PFSK-1 (cell line): ENCODE data around the gene SPEF1.

ENCODE experiments used
- FOXP2 ChIP-seq: optimal IDR thresholded peaks from 2 replicates; pipeline ENCODE3; 2011; ENCODE audit warnings: borderline replicate concordance, control low read depth, inconsistent platforms; ENCODE audit not compliant: insufficient read depth; ENCODE audit errors: extremely low read length, extremely low read depth
- POLR2AphosphoS5 ChIP-seq: IDR thresholded peaks from 2 replicates; pipeline ENCODE4 v1.6.1; 2012; ENCODE audit warnings: low read depth, mild to moderate bottlenecking, control low read depth, low read length, moderate library complexity
- SIN3A ChIP-seq: IDR thresholded peaks from 2 replicates; pipeline ENCODE4 v1.6.1; 2012; ENCODE audit warnings: mild to moderate bottlenecking, low read length, moderate library complexity, borderline replicate concordance; ENCODE audit not compliant: insufficient read depth
- TAF1 ChIP-seq: IDR thresholded peaks from 2 replicates; pipeline ENCODE4 v1.6.1; 2012; ENCODE audit warnings: low read length, control low read depth, borderline replicate concordance; ENCODE audit not compliant: insufficient read depth
- TF ChIP-seq, protein P1 (sequence below), 2 experiments: IDR thresholded peaks; 2 replicates each; pipeline versions ENCODE4 v1.6.1 to v1.8.0; 2011 to 2012; ENCODE audit warnings: low read depth in 2 of 2, low read length in 2 of 2, control low read depth in 1 of 2, inconsistent platforms in 1 of 2, mild to moderate bottlenecking in 1 of 2, moderate library complexity in 1 of 2; ENCODE audit not compliant: insufficient read depth in 1 of 2

SPEF1 gene

DNA sequence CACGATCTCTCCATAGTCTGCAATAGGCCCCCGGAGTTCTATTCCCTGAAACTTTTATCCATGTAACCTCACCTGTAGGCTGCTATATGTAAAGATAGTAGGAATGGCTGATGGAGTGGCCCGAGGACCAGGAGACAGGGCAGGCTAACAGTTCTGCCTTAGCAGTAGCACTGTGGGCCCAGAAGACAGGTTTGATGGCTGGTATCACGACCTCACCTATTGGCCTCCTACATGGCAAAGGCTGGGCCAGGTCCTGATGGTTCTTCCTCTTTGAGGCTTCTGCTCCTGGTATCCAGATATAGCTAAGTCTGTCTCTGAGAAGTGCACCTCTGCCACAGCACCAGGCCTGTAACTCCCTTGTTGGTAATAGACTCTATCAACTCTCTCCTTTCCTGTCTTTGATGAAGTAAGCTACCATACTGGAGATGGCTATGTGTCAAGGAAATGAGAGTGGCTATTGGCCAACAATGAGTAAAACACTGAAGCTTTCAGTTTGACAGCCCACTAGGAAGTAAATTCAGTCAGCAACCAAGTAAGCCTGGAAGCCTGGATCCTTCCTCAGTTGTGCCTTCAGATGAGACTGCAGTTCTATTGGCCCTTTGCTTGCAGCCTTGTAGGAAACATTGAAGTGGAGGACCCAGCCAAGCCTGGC lies 5.7 kb downstream of the SPEF1 start:
- no peak for TF ChIP-seq POLR2AphosphoS5
- TF ChIP-seq TAF1: no peak
- TF ChIP-seq SIN3A: no peak

DNA sequence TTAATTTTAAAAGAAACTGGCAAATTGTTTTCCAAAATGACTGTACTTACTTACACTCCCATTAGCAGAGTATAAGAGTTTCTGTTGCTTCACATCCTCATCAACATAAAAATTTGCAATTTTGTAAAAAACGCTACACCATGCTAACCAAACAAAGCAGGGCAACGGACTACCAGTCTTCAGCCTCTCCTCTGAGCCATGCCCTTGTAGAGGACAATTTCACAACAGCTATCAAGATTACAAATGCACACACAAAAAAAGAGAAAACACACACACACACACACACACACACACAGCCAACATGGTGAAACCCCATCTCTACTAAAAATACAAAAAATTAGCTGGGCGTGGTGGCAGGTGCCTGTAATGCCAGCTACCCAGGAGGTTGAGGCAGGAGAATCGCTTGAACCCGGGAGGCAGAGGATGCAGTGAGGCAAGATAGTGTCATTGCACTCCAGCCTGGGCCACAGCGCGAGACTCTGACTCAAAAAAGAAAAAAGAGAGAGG lies 9.6 kb downstream of the SPEF1 start:
- TF ChIP-seq TAF1 (no peak), FOXP2 (no peak), POLR2AphosphoS5 (no peak), SIN3A (no peak)
- TF ChIP-seq, protein P1, sequence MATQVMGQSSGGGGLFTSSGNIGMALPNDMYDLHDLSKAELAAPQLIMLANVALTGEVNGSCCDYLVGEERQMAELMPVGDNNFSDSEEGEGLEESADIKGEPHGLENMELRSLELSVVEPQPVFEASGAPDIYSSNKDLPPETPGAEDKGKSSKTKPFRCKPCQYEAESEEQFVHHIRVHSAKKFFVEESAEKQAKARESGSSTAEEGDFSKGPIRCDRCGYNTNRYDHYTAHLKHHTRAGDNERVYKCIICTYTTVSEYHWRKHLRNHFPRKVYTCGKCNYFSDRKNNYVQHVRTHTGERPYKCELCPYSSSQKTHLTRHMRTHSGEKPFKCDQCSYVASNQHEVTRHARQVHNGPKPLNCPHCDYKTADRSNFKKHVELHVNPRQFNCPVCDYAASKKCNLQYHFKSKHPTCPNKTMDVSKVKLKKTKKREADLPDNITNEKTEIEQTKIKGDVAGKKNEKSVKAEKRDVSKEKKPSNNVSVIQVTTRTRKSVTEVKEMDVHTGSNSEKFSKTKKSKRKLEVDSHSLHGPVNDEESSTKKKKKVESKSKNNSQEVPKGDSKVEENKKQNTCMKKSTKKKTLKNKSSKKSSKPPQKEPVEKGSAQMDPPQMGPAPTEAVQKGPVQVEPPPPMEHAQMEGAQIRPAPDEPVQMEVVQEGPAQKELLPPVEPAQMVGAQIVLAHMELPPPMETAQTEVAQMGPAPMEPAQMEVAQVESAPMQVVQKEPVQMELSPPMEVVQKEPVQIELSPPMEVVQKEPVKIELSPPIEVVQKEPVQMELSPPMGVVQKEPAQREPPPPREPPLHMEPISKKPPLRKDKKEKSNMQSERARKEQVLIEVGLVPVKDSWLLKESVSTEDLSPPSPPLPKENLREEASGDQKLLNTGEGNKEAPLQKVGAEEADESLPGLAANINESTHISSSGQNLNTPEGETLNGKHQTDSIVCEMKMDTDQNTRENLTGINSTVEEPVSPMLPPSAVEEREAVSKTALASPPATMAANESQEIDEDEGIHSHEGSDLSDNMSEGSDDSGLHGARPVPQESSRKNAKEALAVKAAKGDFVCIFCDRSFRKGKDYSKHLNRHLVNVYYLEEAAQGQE (IDR thresholded peaks at IDR 0.05; ENCODE audit: insufficient read depth in 1 of 2, low read depth in 2 of 2, low read length in 2 of 2): no peak

DNA sequence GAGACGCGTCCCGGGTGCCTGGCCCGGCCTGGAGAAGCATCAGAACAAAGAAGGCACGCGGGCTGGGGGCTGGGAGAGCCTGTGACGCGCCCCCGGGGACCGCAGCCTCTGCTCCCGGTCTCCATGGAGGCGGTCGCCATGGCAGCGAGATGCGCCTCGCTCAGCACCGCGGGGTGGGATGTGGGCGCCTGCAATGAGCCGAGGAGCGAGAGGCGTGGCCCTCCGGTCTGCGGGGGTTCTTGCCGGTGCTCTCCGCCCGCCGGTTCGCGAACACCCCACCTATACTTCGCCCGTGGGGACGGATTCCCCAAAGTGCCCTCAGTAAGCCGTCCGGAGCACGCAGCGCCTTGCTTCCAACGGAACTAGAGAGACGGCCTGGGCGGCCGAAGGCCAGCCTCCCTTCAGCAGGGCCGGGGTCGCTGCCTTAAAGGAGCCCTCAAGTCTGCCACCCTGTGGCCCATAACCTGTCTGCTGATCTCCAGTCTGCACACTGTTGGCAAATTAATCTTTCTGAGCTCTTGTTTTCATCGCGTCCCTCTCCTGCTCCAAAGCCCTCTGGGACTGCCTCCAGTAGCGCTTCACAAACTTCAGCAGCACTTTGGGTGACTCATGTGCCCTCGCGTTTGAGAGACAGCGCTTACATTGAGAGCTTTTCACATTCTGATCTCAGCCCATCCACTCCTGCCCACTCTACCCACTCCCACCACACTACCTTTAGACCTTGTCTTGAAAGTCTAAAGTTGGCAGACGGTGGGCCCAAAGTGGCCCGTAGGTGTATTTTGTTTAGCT lies 12.7 kb downstream of the SPEF1 start:
- TF ChIP-seq SIN3A (no peak), TAF1 (no peak), FOXP2 (no peak), POLR2AphosphoS5 (no peak; the same call in 1 of the 2 replicates)
- TF ChIP-seq, protein P1 (IDR thresholded peaks at IDR 0.05; ENCODE audit: insufficient read depth in 1 of 2, low read depth in 2 of 2, low read length in 2 of 2): no peak

DNA sequence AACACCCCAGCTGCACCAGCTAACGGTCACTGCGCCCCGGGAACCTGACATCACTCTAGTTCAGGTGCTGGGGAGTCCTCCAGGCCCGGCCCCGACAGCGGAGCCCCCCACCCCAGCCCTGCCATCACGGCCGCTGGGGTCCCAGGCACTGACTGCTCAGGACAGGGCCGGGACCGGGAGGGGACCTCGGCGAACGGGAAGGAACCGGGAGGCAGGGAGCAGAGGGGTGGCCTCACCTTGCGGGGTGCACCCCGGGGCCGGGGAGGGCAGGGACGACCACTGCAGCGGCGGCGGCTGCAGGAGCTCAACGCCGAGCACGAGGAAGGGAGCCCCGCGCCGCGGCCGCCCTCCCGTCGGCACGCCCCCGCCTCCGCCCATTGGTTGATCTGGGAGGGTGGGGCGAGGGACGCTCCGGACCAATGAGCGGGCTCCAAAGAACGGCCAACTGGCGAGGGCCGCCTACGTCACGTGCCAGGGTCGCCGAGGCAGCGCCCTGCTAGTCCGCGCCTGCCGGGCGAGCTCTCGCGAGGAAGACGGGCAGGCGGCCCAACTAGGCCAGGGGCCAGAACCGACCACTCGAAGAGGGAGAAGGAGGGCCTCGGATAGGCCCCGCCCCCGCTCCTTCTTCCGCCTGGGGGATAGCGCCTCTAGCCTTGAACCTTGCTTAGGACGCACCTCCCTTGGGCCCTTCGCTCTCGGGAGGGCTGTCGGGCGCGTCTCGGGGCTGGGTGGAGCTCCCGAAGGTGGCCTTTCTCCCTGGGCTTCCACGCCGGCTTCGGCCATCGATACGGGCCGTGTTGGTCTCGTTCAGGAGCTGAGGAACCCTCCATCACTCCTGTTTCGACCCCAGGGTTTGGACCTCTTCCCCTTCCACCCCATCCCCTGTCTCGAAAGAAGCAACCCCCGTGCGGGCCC lies 13.6 kb downstream of the SPEF1 start, which contains the start of gene ADISSP:
Gene ADISSP, minus strand, starts transcription at position 327 of the 915 bp plus-strand sequence. CDS start 7,653 bp downstream, outside the sequence.
- TF ChIP-seq TAF1 (peak; percentile 55; the same call in 1 of the 2 replicates), POLR2AphosphoS5 (peak; percentile 77), SIN3A (peak; percentile 86; the same call in 1 of the 2 replicates)
- TF ChIP-seq, protein P1 (IDR thresholded peaks at IDR 0.05; ENCODE audit: insufficient read depth in 1 of 2, low read depth in 2 of 2, low read length in 2 of 2): no peak

DNA sequence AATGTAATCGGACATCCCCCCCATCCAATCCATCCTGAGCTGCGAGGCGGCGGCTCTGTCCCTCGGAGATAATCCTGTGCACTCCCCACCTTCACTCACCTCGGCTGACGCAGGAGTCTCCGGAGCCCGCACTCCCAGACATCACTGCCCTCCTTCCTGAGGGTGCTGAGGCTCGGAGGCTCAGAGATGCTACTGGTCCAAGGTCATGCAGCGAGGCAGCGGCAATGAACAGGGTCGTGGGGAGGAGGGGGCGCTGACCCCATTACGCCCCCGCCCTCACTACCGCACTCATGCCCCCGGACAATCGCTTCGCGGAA lies 14.2 kb downstream of the SPEF1 start:
- TF ChIP-seq POLR2AphosphoS5 (no peak), TAF1 (no peak), SIN3A (no peak), FOXP2 (no peak)
- TF ChIP-seq, protein P1 (IDR thresholded peaks at IDR 0.05; ENCODE audit: insufficient read depth in 1 of 2, low read depth in 2 of 2, low read length in 2 of 2): no peak
